HepG2 (cell line): ENCODE results near the gene GHRL. TPM values are rescaled to one million over a fixed set of nuclear protein-coding genes. Genes with fewer than 3 reads are reported as not detected.

Experiments
- ATAC-seq: fragments of 200-7000 bp; cut with Tn5 transposase; 3 replicates; pipeline ENCODE4 v1.9.1; 2020; ENCODE audit warnings: mild to moderate bottlenecking, moderate library complexity
- BruUV-seq: library from RNA; stranded (reverse); fragments of 400-500 nt; replicated peaks from 2 replicates; lab custom pipeline; 2021; lab: Mats Ljungman, UMichigan
- CTCF ChIA-PET: fragments of 300-600 bp; formaldehyde crosslinking; extraction: SDS; loops from one replicate; lab custom pipeline; 2021; ENCODE audit warnings: low total read pairs, inconsistent platforms, low intra/inter-chr PET ratio; lab: Yijun Ruan, JAX
- POLR2A ChIA-PET: fragments of 350-600 bp; sonication (Branson Sonifier 250); formaldehyde crosslinking; loops from one replicate; lab custom pipeline; 2020; ENCODE audit warnings: antibody characterized with exemption, inconsistent platforms; lab: Yijun Ruan, JAX
- DNase-seq: peaks from one replicate; pipeline ENCODE4 v3.0.0-alpha.2; 2015; ENCODE audit warnings: low spot score
- FAIRE-seq: peaks from 3 replicates; lab custom pipeline; 2011; peaks lifted over from hg19 to GRCh38; lab: Jason Lieb, UNC
- H2AFZ ChIP-seq: one replicate; pipeline ENCODE4 v1.6.1; 2011; ENCODE audit warnings: low read length, inconsistent platforms
- H3K27ac ChIP-seq: fragments of 300-600 bp; 3 replicates; pipeline ENCODE4 v1.8.0; 2011; ENCODE audit warnings: mixed run types, mild to moderate bottlenecking, mixed read lengths, low read length, inconsistent platforms; ENCODE audit not compliant: insufficient read depth; ENCODE audit errors: extremely low read length
- H3K27me3 ChIP-seq, 2 experiments: fragments of 200-600 bp in 1 of 2; 2 replicates in 1 of 2; 3 replicates in 1 of 2; pipeline versions ENCODE4 v1.6.0 to v1.8.0; 2011; ENCODE audit warnings: low read length in 2 of 2, mild to moderate bottlenecking in 2 of 2, moderate library complexity in 2 of 2, inconsistent platforms in 1 of 2; ENCODE audit not compliant: insufficient read depth in 2 of 2, control insufficient read depth in 1 of 2
- H3K36me3 ChIP-seq, 2 experiments: fragments of 200-600 bp in 1 of 2; replicated peaks in 1 of 2; 2 replicates in 1 of 2; 3 replicates in 1 of 2; pipeline versions ENCODE4 v1.5.1 to v1.8.0; 2011; ENCODE audit warnings: low read length in 2 of 2, inconsistent platforms in 1 of 2; ENCODE audit not compliant: insufficient read depth in 2 of 2, control insufficient read depth in 1 of 2
- H3K4me1 ChIP-seq: 2 replicates; pipeline ENCODE4 v1.5.1; 2012; ENCODE audit warnings: low read length, inconsistent platforms; ENCODE audit not compliant: insufficient read depth
- H3K4me2 ChIP-seq: 2 replicates; pipeline ENCODE4 v1.6.0; 2011; ENCODE audit warnings: low read depth, low read length, inconsistent platforms
- H3K4me3 ChIP-seq, 3 experiments: fragments of 200-600 bp in 1 of 3; sonication (generic), shearing (Covaris generic) in 1 of 3; replicated peaks in 1 of 3; 2 replicates each; pipeline ENCODE4 v1.5.1; 2011 to 2016; ENCODE audit warnings: low read length in 3 of 3, inconsistent platforms in 2 of 3, low read depth in 2 of 3, mild to moderate bottlenecking in 2 of 3, control low read depth in 1 of 3, mixed read lengths in 1 of 3; ENCODE audit not compliant: insufficient read depth in 1 of 3
- H3K79me2 ChIP-seq: one replicate; pipeline ENCODE4 v1.6.1; 2011; ENCODE audit warnings: low read length, inconsistent platforms; ENCODE audit not compliant: insufficient read depth
- H3K9ac ChIP-seq: 2 replicates; pipeline ENCODE4 v1.6.0; 2011; ENCODE audit warnings: mild to moderate bottlenecking, low read depth, low read length, inconsistent platforms; ENCODE audit not compliant: insufficient read depth
- H3K9me3 ChIP-seq: 2 replicates; pipeline ENCODE4 v1.5.1; 2012; ENCODE audit warnings: mild to moderate bottlenecking, low read length
- H4K20me1 ChIP-seq: 2 replicates; pipeline ENCODE4 v1.6.0; 2011; ENCODE audit warnings: inconsistent platforms, mild to moderate bottlenecking, low read length, moderate library complexity; ENCODE audit not compliant: insufficient read depth
- ETV5 ChIP-seq: IDR thresholded peaks from 2 replicates; pipeline ENCODE4 v1.6.1; 2018; ENCODE audit warnings: missing biosample characterization, missing genetic modification reagents, inconsistent platforms, borderline replicate concordance
- KMT2B ChIP-seq: IDR thresholded peaks from 2 replicates; pipeline ENCODE4 v1.6.1; 2016; ENCODE audit warnings: missing genetic modification reagents, missing compliant biosample characterization
- MBD4 ChIP-seq: IDR thresholded peaks from 2 replicates; pipeline ENCODE4 v1.6.1; 2012; ENCODE audit warnings: low read length, inconsistent platforms, borderline replicate concordance
- TGIF2 ChIP-seq: IDR thresholded peaks from 2 replicates; pipeline ENCODE4 v1.6.1; 2016; ENCODE audit warnings: control low read depth, missing compliant biosample characterization
- WGBS: methylation state at CpG from one replicate; pipeline ENCODE4 v1.1.6; 2017; ENCODE audit warnings: low lambda C conversion rate; 5-methylcytosine and 5-hydroxymethylcytosine counted together
- in situ Hi-C: cut with HindIII; loops from 2 replicates; pipeline ENCODE4 v1.10.0; 2017; ENCODE audit warnings: low pct_unique_long_range_greater_than_20kb; ENCODE audit not compliant: extremely low pct_ligation_motif_present
- intact Hi-C: fragments of 100-400 bp; cut with micrococcal nuclease; formaldehyde crosslinking; loops from one replicate; pipeline ENCODE4 v1.10.0; 2022; ENCODE audit not compliant: unreplicated experiment
- polyA plus RNA-seq, 8 experiments: library from polyadenylated mRNA; depleted of rRNA in 3 of 8; stranded (reverse) in 7 of 8; unstranded in 1 of 8; fragments of >200 nt; fragmentation: Illumina TruSeq in 4 of 8; extraction: Trizol in 4 of 8; gene quantifications; 2 replicates each; pipeline versions ENCODE4 v1.2.1 to v1.2.3, GENCODE V29; 2011 to 2016; ENCODE audit warnings: low read depth in 4 of 8, missing spikeins in 1 of 8, mixed read lengths in 1 of 8; ENCODE audit not compliant: insufficient read depth in 1 of 8
- total RNA-seq, 5 experiments: library from RNA; depleted of rRNA; stranded (reverse); fragments of >200 nt; fragmentation: Illumina TruSeq; extraction: Trizol; gene quantifications; 2 replicates each; pipeline ENCODE4 v1.2.3, GENCODE V29; 2016; ENCODE audit warnings: low read depth in 1 of 5
- TF ChIP-seq, protein P1 (sequence below): sonication (generic); formaldehyde crosslinking; IDR thresholded peaks from 2 replicates; pipeline ENCODE4 v1.4.0; 2020; ENCODE audit warnings: mild to moderate bottlenecking, missing genetic modification reagents, borderline replicate concordance
- TF ChIP-seq, protein P2 (sequence below): sonication (generic); formaldehyde crosslinking; IDR thresholded peaks from 2 replicates; pipeline ENCODE4 v1.5.0; 2020; ENCODE audit warnings: missing genetic modification reagents, mild to moderate bottlenecking, borderline replicate concordance

GHRL gene
- total and polyA plus RNA-seq, 2 of the 13 experiments (the other 11 are each of a cell fraction or from before 2014, with no cell fraction given), result 0.09 TPM; not detected in 1

DNA sequence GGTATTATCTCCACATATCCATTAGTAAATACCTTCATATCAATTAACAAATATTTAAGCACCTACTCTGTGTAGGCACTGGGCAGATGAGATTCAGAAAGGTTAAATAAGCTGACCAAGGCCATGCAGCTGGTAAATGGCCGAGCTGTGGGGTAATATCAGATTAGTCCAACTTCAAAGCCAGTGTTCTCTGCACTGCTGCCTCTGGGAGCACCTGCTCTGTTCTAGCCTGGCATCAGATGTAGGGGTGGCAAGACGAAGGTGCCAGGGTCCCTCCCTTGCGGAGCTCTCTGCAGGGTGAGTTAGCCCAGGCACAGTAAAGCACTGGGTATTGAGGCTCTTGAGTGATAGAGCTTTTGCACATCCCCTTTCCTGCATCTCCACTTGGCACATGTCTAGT lies 39.0 kb downstream of the GHRL start (continued):
- TF ChIP-seq, protein P1, sequence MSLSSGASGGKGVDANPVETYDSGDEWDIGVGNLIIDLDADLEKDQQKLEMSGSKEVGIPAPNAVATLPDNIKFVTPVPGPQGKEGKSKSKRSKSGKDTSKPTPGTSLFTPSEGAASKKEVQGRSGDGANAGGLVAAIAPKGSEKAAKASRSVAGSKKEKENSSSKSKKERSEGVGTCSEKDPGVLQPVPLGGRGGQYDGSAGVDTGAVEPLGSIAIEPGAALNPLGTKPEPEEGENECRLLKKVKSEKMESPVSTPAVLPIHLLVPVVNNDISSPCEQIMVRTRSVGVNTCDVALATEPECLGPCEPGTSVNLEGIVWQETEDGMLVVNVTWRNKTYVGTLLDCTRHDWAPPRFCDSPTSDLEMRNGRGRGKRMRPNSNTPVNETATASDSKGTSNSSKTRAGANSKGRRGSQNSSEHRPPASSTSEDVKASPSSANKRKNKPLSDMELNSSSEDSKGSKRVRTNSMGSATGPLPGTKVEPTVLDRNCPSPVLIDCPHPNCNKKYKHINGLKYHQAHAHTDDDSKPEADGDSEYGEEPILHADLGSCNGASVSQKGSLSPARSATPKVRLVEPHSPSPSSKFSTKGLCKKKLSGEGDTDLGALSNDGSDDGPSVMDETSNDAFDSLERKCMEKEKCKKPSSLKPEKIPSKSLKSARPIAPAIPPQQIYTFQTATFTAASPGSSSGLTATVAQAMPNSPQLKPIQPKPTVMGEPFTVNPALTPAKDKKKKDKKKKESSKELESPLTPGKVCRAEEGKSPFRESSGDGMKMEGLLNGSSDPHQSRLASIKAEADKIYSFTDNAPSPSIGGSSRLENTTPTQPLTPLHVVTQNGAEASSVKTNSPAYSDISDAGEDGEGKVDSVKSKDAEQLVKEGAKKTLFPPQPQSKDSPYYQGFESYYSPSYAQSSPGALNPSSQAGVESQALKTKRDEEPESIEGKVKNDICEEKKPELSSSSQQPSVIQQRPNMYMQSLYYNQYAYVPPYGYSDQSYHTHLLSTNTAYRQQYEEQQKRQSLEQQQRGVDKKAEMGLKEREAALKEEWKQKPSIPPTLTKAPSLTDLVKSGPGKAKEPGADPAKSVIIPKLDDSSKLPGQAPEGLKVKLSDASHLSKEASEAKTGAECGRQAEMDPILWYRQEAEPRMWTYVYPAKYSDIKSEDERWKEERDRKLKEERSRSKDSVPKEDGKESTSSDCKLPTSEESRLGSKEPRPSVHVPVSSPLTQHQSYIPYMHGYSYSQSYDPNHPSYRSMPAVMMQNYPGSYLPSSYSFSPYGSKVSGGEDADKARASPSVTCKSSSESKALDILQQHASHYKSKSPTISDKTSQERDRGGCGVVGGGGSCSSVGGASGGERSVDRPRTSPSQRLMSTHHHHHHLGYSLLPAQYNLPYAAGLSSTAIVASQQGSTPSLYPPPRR, result peak; percentile 72; the same call in 1 of the 2 replicates
- TF ChIP-seq MBD4, result no peak
- TF ChIP-seq, all 625 proteins: peak for 5

GRCh38 chr3:10251006-10251405 lies 41.7 kb downstream of the GHRL start:
- TF ChIP-seq ETV5 (CRISPR knock-in tag) (no peak), KMT2B (CRISPR knock-in tag) (no peak), TGIF2 (CRISPR knock-in tag) (no peak)
- TF ChIP-seq, protein P2, sequence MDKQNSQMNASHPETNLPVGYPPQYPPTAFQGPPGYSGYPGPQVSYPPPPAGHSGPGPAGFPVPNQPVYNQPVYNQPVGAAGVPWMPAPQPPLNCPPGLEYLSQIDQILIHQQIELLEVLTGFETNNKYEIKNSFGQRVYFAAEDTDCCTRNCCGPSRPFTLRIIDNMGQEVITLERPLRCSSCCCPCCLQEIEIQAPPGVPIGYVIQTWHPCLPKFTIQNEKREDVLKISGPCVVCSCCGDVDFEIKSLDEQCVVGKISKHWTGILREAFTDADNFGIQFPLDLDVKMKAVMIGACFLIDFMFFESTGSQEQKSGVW (CRISPR knock-in tag), result no peak
- ChIA-PET POLR2A (interaction anchor here (1.3 to 2.3 kb wide), 4 partner anchors 36 to 59 kb away, joined by 5 to 9 read pairs (median 7); no protein-coding TSS in a partner anchor), CTCF (no interaction called here)
- H3K4me2 ChIP-seq, result peak overlapping the region; percentile 98
- peak overlapping the region; percentile 77 to 95 (median 92); a peak in 5 of 6 replicates for H3K4me3 ChIP-seq
- in situ Hi-C loops, result no loop called here
- H3K9me3 ChIP-seq, result peaks cover 3% of the 10 kb centered on the region
- WGBS, result 83% methylated on average over 3 of the region's 3 CpGs
- ATAC-seq (no peak), FAIRE-seq (no peak), DNase-seq (no peak)
- intact Hi-C loops, result no loop called here
- no peak overlapping the region for H3K27ac ChIP-seq
- peaks cover 59% of the 10 kb centered on the region for H3K4me1 ChIP-seq
- peak overlapping the region; percentile 89 for H3K9ac ChIP-seq
- H3K79me2 ChIP-seq, result peaks cover 66% of the 10 kb centered on the region
- peaks cover 15 to 41% of the 10 kb centered on the region in 2 experiments for H3K36me3 ChIP-seq
- H4K20me1 ChIP-seq, result peaks cover 23% of the 10 kb centered on the region
- no peaks in the 10 kb centered on the region; a peak in 1 of 5 replicates for H3K27me3 ChIP-seq
- H2AFZ ChIP-seq, result no peak overlapping the region
- no TSS peak for BruUV-seq
